ENCODE data around the gene PMIS2.

The PMIS2 gene

DNA sequence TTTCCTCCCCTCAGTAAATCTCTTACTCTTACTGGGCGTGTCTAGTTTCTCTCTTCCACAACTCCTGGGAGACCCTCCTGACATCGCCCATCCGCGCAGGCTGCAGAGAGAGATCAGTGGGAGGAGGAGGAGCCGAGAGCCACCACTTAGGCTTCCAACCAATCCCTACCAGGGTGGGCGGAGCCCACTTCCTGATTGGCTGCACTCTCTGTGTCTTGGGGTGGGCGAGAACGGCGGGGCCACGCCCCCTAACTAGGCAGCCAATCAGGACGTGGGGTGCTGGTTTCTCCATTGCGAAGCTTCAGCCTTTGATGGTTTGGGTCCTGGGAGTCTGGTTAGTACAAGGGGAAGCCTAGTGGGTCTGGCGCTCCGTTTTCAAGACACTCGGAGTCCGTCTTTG, at the start of gene PMIS2:
PMIS2 (plus strand) TSS at position 326 of the 400 bp plus-strand sequence. CDS start 87 bp downstream, outside the sequence.
- DNase-seq, result no peak

DNA sequence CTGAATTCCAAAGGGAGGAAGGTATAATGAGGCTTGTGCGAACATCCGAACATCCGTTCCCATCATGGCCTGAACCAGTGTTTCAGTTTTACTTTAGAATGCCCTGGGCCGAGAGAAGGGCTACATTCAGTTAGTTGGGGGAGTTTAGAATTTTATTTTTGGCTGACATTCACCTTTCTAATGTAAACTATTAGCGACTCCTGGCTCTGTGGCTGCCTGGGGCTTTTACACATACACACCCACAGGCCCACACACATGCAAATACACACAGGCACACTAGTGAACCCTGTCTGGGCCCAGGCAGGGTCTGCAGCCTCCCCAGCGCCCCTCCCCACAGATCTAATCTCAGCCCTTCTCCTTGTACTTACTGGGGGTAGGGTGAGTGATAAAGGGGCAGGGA, 46.7 kb upstream of the PMIS2 start:
- DNase-seq, result no peak

DNA sequence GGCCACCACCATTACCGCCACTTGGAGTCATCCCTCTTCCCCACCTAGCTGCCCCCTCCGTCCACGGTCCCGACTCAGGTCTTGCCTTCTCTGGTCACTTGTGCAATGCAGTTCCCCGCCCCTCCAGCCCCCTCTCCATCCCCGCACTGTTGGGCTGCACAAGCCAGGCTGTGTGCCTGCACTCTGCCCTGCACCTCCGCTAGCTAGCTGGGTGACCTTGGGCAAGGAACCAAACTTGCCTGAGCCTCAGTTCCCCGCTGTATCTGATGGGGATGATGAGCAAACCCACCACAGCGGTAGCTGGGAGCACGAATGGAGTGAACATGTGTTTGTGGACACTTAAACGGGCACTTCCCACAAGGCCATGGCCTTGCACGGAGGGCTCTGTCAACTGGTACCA, 46.1 kb upstream of the PMIS2 start:
- no peak for DNase-seq

DNA sequence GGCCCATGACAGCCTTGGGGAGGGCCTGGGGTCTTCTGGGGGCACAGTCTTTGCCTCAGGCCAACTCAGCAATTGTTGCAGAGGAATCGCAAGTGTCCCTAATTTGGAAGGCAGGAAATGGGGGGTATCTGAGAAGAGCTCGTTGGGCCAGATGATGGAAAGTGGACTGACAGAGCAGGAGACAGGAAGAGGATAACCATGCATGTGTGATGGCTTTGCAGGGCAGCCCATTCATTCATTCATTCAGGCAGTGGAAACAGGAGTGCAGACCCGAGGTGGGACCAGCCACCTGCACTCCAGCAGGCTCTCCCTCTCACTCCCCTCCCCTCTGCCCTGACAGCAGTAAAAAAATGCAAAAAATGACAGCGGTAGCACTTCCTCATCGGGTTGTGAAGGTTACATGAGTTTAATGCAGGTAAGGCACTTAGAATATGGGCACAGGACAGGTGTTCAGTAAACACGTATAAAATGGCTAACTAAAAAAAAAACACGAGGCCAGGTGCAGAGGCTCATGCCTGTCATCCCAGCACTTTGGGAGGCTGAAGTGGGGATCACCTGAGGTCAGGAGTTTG, 45.5 kb upstream of the PMIS2 start:
- DNase-seq, result no peak

DNA sequence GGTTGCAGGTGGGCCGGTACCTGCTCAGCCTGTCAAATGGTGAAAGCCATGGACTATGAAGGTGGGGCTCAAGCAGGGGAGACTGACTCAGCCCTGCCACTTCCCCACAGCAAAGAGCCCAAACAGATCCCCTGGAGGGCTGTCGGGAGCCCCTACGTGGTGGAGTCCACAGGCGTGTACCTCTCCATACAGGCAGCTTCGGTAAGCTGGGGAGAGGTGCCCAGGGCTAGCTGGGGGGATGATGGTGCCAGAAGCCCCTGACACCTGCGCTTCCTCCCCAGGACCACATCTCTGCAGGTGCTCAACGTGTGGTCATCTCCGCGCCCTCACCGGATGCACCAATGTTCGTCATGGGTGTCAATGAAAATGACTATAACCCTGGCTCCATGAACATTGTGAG, 43.8 kb upstream of the PMIS2 start:
- no peak for DNase-seq

DNA sequence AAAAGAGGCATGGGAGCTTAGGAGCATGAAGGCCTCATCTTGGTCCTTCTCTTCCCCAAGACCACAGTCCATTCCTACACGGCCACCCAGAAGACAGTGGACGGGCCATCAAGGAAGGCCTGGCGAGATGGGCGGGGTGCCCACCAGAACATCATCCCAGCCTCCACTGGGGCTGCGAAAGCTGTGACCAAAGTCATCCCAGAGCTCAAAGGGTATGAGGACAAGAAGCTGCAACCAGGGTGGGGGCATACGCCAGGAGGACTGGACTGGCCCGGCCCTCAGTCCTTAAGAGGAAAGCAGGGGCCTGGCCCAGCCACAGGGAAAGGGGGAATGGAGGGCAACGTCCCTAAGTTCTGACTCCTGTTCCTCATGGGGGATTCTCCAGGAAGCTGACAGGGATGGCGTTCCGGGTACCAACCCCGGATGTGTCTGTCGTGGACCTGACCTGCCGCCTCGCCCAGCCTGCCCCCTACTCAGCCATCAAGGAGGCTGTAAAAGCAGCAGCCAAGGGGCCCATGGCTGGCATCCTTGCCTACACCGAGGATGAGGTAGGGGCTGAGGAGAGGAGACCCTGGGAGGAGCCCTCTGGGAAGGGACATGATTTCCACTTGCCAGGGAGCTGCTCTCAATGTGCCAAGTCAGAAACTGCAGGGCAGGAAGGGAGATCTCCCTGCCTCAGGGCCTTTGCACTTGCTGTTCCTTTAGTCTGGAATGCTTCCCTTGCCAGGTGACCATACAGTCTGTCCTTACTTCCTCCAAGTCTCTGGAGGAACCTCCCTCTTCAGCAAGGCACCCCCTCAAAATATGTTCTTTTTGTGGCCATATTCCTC, 42.5 kb upstream of the PMIS2 start:
- DNase-seq, result no peak

DNA sequence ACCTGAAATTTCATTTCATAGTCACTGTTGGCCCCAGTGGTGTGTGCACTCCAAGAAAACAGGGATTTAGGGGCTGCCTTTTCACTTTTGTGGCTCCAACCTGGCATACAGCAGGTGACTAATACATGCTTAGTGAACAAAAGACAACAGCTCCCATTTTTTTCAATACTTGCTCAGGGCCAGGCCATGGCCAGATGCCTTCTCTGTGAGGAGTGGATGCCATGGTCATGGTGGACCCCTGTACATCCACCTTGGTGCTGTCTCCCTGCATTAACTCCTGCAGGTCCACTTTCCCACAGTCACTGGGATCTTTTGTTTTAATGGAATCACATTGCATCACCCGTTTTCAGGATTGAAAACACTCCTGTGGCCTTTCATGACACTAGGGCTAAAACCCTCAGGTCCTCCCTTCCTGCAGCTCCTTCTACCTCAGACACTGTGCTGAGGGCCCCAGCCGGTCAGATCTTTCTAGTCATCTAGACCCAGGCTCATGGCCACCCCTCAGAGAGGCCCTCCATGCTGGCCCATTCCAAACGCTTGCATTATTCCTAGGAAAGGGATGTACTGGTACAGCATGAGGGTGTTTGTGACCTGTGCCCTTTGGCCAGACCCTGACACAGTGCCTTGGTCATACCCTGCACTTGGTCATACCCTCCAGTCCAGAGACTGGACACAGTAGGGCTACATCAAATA, 41.7 kb upstream of the PMIS2 start:
- no peak for DNase-seq

DNA sequence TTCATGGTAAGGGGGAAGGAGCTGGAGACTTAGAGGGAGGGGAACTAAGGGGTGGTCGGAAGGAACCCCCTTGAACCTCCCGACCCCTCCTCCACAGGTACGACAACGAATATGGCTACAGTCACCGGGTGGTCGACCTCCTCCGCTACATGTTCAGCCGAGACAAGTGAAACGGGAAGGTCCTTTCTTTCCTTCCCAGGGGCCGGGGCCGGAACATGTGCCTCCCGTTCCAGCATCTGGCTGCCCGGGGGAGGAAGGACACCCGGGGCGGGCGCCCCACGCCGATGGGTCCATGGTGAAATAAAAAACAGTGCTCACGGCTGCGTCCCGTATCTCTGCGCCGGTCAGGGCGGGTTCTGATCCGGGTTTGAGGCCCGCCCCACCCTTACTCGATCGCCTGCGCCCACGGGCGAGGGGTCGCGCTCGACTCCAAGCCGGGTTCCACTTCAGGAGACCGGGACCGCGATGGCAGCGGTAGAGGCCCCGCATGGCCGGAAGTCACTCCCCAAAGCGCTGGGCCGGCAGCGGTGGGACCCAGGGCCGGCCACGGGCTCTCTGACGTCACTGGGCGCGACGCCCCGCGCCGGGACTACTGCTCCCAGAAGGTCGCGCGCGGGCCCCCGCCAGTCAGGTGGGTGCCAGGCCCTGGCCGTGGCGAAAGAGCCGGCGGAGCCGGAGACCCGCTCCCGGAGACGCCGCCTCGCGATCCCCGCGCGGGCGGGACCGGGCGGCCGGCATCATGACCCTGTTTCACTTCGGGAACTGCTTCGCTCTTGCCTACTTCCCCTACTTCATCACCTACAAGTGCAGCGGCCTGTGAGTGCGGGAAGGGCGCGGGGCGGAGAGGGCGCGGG, 40.7 kb upstream of the PMIS2 start, which contains the start of gene TMEM147:
TMEM147 (plus strand) TSS at position 626 of the 854 bp plus-strand sequence; CDS start at position 740, 114 bp downstream.
- DNase-seq, result peak; percentile 45

DNA sequence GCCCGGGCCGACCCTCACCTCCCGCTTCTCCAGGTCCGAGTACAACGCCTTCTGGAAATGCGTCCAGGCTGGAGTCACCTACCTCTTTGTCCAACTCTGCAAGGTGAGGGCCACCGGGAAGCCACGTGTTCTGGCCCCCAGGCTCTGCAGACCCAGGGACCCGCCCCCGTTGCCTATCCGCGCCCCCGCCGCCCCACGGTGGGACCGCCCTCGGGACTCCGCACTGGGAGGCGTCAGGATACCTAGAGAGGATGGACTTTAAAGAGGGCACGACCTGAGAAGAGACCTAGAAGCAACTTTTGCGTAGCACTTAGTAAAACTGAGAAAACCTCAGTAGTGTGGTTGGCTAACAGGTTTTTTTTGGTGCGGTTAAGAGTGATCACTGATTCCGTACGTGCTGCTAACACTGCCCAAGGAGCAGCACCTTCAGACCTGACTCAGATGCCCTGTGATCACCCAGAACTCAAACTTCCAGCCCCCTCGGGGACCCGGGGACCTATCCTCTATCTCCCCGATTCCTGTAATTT, 40.1 kb upstream of the PMIS2 start:
- no peak for DNase-seq

DNA sequence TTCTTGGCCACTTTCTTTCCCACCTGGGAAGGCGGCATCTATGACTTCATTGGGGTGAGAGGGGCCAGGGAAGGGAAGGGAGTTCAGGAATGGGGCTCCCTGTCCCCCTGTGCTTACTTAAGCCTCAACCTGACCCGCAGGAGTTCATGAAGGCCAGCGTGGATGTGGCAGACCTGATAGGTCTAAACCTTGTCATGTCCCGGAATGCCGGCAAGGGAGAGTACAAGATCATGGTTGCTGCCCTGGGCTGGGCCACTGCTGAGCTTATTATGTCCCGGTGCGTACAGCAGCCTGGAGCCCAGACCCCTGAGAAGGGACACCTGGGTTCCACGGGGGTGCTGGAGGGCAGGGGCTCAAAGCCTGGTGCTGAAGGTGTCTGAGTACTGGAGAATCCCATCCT, 39.4 kb upstream of the PMIS2 start:
- no peak for DNase-seq

DNA sequence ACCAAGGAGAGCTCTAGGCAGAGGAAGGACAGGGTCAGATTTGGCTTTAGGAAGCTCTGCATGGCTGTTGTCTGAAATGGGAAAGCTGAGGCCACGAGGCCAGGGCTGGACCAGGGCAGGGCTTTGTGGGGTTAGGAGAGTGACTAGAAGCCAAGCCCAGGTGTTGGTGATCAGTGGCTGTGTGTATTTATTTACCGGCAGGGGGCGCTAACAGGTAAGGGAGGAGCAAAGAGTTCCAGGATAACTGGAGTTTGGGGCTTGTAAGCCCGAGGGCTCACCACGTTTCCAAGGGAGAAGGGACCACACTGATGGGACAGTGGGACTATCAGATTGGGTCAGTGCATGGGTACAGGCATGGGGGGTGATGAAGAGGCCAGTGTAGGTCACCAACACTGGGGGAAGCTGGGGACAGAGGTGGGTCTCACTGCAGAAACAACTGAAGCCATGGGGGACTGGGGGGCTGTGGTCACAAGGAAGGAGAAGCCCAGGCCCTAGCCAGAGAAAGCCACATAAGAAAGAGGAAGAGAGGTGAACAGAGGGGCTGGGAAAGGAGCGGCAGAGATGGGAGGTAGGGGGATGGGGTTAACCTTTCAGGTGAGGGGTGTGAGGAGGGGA, 36.7 kb upstream of the PMIS2 start:
- DNase-seq, result peak; percentile 45

DNA sequence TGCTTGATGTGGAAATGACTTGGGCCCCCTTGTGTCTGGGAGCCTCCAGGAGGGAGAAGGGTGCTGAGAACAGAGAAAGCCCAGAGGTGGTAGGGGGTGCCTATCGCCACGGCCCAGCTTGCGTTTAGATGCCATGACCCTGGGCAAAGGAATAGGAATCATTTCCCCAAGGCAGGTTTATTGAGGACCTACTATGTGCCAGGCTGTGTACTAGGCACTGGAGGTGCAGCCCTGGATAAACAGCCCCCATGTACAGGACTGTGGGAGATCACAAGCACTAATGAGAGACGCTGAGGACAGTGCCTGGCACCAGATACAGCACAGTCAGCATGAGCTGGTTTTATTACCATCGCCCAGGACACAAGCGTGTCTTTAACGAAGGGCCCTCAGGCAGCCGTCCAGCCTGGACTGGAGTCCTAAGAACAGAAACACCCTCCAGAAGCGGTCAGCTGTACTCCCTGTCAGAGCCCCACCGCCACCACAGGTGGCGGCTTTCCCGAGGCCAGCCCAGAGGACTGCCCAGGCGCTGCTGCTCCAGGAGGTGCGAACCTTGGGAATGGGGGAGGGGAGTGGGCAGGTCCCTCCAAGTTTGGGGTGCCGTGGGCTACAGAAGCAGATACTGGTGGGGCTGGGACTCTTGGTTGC, 36.0 kb upstream of the PMIS2 start:
- no peak for DNase-seq

DNA sequence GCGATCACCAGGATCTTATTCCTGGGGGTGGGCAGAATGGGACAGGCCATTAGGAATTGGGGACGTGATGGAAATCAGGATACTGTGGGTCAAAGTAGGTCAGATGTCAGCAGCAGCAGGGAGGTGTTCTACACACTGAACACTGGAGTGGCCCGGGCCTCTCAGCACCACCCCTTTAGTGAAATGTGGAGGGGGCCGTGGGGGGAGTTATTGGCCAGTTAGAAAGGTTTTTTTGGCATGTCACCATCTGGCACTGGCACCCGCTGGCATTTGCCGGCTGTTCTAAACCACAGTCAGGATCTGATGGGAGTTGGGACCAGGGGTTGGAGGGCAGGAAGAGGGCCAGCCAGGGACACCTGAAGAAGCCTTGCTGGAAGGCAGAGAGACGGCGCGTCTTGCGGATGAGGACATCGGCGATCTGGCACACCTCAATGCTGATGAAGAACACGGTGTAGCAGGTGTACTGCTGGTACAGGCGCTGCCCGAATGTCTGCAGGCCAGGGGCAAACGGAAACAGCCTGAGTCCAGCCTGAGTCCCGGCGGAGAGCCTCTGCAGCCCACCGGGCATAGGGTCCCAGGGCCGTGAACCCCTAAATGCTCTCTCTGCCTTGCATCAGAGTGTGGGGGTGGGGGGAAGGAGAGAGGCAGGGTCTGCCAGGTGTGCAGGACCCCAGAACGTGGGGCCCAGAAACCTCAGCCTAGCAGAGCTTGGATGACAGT, 34.7 kb upstream of the PMIS2 start:
- no peak for DNase-seq

DNA sequence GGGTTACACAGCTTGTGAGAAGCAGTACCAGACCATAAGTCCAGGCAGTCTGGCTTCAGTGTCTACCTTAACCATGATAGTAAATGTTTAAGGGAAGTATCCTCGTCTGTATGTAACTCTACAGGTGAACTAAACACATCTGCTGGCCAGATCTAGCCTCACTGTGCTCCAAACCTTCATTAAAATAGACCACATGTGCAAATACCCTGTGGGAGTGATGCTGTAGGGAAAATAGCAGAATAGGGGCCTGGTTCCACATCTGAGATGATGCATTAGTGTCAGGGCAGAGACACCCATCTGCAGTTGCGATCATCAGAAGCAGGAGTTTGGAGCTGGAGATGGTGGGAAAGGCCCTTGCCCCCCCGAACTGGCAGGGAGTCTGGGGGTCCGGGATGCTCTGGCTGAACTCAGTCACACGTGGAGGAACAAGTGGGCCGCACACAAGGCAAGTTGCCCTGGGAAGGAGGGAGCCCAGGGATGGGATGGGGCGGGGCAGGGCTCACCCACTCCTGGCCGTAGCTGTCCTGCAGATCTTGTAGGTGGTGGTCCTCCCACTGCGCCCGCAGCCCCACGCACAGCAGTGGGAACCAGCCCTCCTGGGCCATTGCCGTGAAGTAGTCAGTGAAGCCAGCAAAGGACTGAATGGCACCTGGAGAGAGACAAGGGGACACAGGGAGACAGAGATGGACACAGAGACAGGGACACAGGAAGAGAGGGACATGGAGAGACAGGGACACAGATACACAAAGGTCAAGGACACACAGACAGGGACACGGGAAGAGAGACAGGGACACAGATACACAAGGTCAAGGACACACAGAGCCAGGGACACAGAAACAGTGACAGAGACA, 33.2 kb upstream of the PMIS2 start:
- DNase-seq, result no peak

DNA sequence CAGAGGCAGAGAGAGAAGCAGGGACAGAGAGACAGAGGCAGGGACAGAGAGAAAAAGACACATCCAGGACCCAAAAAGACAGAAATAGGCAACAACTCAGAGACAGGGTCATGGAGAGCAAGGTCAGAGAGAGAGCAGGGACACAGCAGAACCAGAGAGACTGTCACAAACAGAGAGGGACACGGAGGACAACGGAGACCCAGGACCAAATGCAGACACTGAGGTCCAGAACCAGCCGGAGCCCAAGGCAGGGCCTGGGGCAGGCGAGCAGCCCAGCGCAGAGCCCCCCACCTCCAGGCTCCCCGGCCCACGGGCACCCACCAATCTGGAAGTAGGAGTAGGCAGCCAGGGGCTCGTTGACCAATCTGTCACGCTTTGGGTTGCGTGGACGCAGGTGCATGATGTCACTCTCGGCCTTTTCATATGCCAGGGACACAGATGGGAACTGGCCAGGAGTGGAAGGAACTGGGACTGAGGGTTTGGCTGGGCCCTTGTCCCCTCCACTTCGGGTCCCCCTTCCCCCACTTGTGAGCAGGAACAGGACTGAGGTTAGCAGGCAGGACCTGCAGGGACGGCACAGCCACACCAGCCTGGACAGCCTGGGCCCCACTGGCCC, 32.5 kb upstream of the PMIS2 start:
- no peak for DNase-seq

DNA sequence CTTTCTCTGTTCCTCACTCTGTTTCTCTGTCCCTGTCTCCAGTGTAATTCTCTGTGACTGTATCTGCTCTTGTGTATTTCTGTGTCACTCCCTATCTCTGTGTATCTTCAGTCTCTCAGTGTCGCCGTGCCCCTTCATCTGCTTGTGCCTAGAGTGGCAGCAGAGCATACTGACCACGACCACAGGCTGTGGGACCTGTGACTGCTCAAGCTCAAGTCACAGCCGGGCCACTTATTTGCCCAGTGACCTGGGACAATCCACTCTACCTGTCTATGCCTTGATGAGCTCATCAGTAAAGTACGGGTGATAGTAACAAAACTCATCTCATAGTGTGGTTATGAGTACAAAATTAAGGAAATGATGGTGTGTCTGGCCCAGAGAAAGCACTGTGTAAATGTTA, 31.9 kb upstream of the PMIS2 start:
- DNase-seq, result no peak

DNA sequence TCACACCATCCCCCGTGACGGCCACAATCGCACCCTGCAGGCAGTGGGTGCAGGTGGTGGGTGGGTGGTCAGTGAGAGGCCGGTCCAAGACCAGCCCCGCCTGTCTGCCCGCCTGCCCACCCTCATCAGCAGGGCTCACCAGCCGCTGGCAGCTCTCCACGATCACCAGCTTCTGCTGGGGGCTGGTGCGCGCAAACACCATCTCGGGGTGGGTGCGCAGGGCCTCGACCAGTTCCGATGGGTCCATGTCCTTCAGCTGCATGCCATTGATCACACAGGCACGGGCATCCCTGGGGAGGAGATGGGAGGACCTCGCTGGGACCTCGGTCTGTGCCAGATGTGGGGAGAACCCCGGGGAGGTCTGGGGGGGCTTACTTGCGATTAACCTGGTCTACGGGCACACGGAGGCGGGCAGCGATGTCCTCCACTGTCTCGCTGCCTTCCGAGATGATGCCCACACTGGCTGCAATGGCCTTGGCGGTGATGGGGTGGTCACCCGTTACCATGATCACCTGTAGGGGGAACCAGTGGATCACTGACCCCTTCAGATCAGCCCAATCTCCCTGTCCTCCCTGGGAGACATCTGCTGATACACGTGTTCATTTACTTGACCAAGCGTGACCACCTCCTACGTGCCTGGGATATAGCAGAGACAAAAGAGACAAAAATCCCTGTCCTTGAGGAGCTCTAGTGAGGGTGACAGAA, 30.5 kb upstream of the PMIS2 start:
- peak; percentile 10 for DNase-seq

DNA sequence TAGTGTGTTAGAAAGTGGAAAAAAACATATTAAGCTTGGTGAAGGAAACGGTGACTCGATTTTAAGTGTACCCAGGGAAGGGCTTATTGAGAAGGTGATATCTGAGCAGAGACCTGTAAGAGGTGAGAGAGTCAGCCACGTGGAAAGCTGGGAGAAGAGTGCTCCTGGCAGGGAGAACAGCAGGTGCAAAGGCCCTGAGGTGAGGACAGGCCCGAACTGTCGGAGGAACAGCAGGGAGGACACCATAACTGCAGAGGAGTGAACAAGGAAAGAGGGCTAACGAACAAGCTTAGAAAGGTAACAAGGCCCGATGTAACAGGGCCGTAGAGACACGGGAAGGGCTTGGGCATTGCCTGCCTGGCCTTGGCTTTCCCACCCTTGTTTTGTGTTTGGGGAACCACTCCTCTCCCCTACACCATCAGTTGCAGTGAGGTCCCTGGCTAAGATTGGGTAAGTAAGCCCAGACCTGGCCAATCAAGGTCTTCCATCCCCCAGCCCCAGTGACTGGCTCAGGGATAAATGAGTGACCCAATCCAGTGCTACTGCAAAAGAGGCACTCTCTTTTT, 29.9 kb upstream of the PMIS2 start:
- no peak for DNase-seq
